Suprapubic skin (tissue), 4 donors: Measurements from ENCODE around the gene FOSL1. TPM values are rescaled to one million over a fixed set of nuclear protein-coding genes. Genes with fewer than 3 reads are reported as not detected.

Experiments used
- DNase-seq, 2 donors: peaks; one replicate each; pipeline ENCODE4 v3.0.0-alpha.2; 2019; ENCODE audit warnings: low spot score in 2 of 2
- H3K27ac ChIP-seq: fragments of 200-600 bp; sonication (generic); one replicate; pipeline ENCODE4 v1.5.1; 2019
- H3K27me3 ChIP-seq: fragments of 200-600 bp; sonication (generic); one replicate; pipeline ENCODE4 v1.5.1; 2019
- H3K36me3 ChIP-seq: fragments of 200-600 bp; sonication (generic); one replicate; pipeline ENCODE4 v1.5.1; 2019
- H3K4me1 ChIP-seq: fragments of 200-600 bp; sonication (generic); one replicate; pipeline ENCODE4 v1.5.1; 2019
- H3K4me3 ChIP-seq: fragments of 200-600 bp; sonication (generic); one replicate; pipeline ENCODE4 v1.5.1; 2019; ENCODE audit warnings: mild to moderate bottlenecking
- H3K9me3 ChIP-seq: fragments of 200-600 bp; sonication (generic); one replicate; pipeline ENCODE4 v1.5.1; 2019
- EP300 ChIP-seq: sonication (generic); formaldehyde crosslinking; IDR thresholded peaks from one replicate; pipeline ENCODE4 v1.6.1; 2017; ENCODE audit warnings: antibody characterized with exemption
- POLR2A ChIP-seq, 2 donors: fragments of 450-650 bp; IDR thresholded peaks; one replicate each; pipeline ENCODE4 v1.6.1; 2017; ENCODE audit warnings: antibody characterized with exemption in 2 of 2, mild to moderate bottlenecking in 2 of 2, moderate library complexity in 2 of 2
- POLR2AphosphoS5 ChIP-seq, 3 donors: sonication (generic); formaldehyde crosslinking; IDR thresholded peaks; one replicate each; pipeline ENCODE4 v1.6.1; 2017; ENCODE audit warnings: antibody characterized with exemption in 3 of 3
- WGBS: methylation state at CpG from one replicate; pipeline ENCODE4 v1.1.5; 2018; 5-methylcytosine and 5-hydroxymethylcytosine counted together
- total RNA-seq, 4 donors: library from RNA; depleted of rRNA; stranded (reverse); fragments of >200 nt; gene quantifications; one replicate each; pipeline ENCODE4 v1.1.0, GENCODE V29; 2016
- TF ChIP-seq, protein P1 (sequence below), 2 donors: fragments of 200-600 bp in 1 of 2; fragments of 450-650 bp in 1 of 2; sonication (generic) in 1 of 2; IDR thresholded peaks; one replicate each; pipeline ENCODE4 v1.5.1; 2016 to 2019; ENCODE audit warnings: antibody characterized with exemption in 2 of 2, mild to moderate bottlenecking in 1 of 2, moderate library complexity in 1 of 2

The FOSL1 gene
- total RNA-seq, 4 donors from 2014 or later, result 5.0 to 118 (median 28.9) TPM

DNA sequence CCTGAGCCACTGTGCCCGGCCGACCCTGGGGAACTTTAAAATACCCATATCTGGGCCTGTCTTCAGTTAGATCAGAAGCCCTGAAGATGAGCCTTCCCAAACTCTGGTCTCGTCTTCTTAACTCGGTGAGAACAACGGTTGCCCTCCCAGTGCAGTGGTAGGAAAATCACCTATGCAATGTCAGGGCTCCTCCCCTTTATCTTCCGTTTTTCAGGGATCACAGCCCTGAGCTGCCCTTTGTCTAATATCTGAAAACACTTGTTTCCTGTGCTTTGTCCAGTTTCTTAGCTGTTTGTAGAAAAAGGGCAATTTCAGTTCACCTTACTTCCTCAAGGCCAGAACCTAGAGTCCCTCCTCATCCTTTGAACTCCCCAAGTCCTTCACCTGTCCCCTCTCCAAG is 28.5 kb upstream of the FOSL1 start:
- Histone ChIP-seq H3K27ac (no peak overlapping the region), H3K36me3 (peaks cover 6% of the 10 kb centered on the region), H3K4me3 (no peak overlapping the region), H3K4me1 (no peaks in the 10 kb centered on the region), H3K9me3 (no peaks in the 10 kb centered on the region), H3K27me3 (no peaks in the 10 kb centered on the region)
- WGBS, result 76% methylated on average over 6 of the region's 6 CpGs
- TF ChIP-seq, protein P1, sequence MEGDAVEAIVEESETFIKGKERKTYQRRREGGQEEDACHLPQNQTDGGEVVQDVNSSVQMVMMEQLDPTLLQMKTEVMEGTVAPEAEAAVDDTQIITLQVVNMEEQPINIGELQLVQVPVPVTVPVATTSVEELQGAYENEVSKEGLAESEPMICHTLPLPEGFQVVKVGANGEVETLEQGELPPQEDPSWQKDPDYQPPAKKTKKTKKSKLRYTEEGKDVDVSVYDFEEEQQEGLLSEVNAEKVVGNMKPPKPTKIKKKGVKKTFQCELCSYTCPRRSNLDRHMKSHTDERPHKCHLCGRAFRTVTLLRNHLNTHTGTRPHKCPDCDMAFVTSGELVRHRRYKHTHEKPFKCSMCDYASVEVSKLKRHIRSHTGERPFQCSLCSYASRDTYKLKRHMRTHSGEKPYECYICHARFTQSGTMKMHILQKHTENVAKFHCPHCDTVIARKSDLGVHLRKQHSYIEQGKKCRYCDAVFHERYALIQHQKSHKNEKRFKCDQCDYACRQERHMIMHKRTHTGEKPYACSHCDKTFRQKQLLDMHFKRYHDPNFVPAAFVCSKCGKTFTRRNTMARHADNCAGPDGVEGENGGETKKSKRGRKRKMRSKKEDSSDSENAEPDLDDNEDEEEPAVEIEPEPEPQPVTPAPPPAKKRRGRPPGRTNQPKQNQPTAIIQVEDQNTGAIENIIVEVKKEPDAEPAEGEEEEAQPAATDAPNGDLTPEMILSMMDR (IDR thresholded peaks at IDR 0.05), result no peak
- TF ChIP-seq POLR2AphosphoS5 (IDR thresholded peaks at IDR 0.05) (no peak), POLR2A (IDR thresholded peaks at IDR 0.05) (no peak), EP300 (no peak)
- no peak for DNase-seq

DNA sequence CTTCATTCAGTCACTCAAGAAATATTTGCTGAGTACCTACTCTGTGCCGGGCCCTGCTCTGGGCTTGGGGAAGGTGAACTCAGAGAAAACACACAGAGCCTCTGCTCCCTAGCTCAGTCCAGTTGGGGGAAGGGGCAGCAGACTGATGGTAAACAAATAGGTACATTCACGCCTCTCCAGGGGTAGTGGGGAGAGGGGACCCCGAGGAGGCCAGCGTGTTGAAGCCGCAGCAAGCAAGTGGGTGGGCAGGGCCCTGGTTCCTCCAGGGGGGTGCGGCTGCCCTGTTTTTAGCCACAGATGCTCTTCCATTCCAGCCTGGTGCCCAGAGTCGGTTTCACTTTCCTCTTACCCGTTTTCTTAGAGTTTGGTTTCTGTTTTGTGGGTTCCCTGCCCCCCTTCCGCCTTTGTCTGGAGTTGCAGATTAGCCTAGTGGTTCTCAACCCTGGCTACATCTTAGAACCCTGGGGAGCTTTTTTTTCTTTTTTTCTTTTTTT is 27.8 kb upstream of the FOSL1 start:
- TF ChIP-seq POLR2A (IDR thresholded peaks at IDR 0.05) (no peak), EP300 (no peak)
- peaks cover 2% of the 10 kb centered on the region for H3K4me1 ChIP-seq
- H3K9me3 ChIP-seq, result no peaks in the 10 kb centered on the region
- no peak for DNase-seq
- no peak overlapping the region for H3K4me3 ChIP-seq
- no peaks in the 10 kb centered on the region for H3K27me3 ChIP-seq
- H3K36me3 ChIP-seq, result peaks cover 9% of the 10 kb centered on the region
- 56% methylated on average over 9 of the region's 9 CpGs for WGBS
- H3K27ac ChIP-seq, result no peak overlapping the region

DNA sequence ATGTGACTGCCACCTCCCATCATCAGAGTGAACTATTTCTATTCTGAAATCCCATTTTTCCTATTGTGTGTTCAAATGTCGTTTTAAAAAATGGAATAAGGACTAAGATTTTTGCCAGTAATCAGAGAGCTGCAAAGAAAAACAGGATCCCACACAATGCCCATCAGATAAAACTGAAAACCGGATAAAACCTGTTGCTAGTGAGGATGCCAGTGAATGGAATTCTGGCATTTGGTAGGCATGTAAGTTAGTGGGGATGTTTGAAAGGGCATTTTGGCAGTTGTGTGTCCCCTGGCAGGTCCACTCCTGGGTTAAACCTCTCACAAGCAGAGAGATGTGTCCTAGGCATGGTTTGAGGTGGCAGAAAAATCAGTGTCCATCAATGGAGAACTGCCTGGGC is 25.2 kb upstream of the FOSL1 start:
- Histone ChIP-seq H3K9me3 (no peaks in the 10 kb centered on the region), H3K4me1 (peaks cover 18% of the 10 kb centered on the region), H3K27me3 (no peaks in the 10 kb centered on the region), H3K36me3 (peaks cover 22% of the 10 kb centered on the region), H3K27ac (no peak overlapping the region), H3K4me3 (no peak overlapping the region)
- DNase-seq, result no peak
- 48% methylated on average over 2 of the region's 2 CpGs for WGBS
- no peak for TF ChIP-seq EP300
- TF ChIP-seq, protein P1 (IDR thresholded peaks at IDR 0.05), result no peak
- no peak for TF ChIP-seq POLR2A (IDR thresholded peaks at IDR 0.05)
- no peak for TF ChIP-seq POLR2AphosphoS5 (IDR thresholded peaks at IDR 0.05)

DNA sequence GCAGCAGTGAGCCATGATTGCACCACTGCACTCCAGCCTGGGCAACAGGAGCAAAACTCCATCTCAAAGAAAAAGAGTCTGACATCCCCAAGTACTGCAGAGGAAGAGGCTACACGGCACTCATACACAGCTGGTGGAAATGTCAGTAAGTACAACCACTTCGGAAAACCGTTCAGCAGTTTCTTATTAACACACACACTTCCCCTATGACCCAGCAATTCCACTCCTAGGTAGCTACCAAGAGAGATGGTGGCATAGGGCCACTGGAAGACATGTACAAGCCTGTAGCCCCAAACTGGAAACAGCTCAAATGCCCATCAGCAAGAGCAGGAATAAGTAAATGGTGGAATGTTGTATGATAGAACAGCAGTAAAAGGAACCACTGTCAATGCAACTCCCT is 22.4 kb upstream of the FOSL1 start:
- WGBS, result 35% methylated on average over 3 of the region's 3 CpGs
- peaks cover 22% of the 10 kb centered on the region for H3K36me3 ChIP-seq
- TF ChIP-seq EP300, result no peak
- no peak for TF ChIP-seq POLR2AphosphoS5 (IDR thresholded peaks at IDR 0.05)
- TF ChIP-seq, protein P1 (IDR thresholded peaks at IDR 0.05), result no peak
- TF ChIP-seq POLR2A (IDR thresholded peaks at IDR 0.05), result no peak
- no peaks in the 10 kb centered on the region for H3K27me3 ChIP-seq
- H3K9me3 ChIP-seq, result no peaks in the 10 kb centered on the region
- peaks cover 34% of the 10 kb centered on the region for H3K4me1 ChIP-seq
- no peak for DNase-seq
- no peak overlapping the region for H3K27ac ChIP-seq
- H3K4me3 ChIP-seq, result no peak overlapping the region

DNA sequence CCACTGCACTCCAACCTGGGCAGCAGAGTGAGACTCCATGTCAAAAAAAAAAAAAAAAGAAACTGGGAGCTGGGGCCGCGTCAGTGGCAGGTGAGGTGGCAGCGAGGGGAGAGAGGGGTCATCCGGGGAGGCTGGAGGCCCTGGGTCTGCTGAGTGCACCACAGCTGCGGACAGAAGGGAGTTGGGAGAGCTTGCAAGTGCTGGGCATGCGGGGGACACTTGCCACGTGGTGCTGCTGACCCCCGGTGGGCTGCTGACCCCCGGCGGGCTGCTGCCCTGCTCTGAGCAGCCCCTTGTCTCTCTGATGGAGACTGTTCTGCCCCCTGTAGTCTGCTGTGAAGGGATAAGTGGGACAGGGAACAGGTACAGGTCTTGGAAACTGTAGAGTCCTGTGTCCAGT is 21.7 kb upstream of the FOSL1 start:
- Histone ChIP-seq H3K9me3 (no peaks in the 10 kb centered on the region), H3K27ac (no peak overlapping the region), H3K27me3 (no peaks in the 10 kb centered on the region), H3K4me1 (peaks cover 40% of the 10 kb centered on the region), H3K36me3 (peaks cover 22% of the 10 kb centered on the region), H3K4me3 (no peak overlapping the region)
- 92% methylated on average over 10 of the region's 10 CpGs for WGBS
- no peak for TF ChIP-seq POLR2A (IDR thresholded peaks at IDR 0.05)
- TF ChIP-seq POLR2AphosphoS5 (IDR thresholded peaks at IDR 0.05), result no peak
- TF ChIP-seq EP300, result no peak
- TF ChIP-seq, protein P1 (IDR thresholded peaks at IDR 0.05), result no peak
- DNase-seq, result no peak

DNA sequence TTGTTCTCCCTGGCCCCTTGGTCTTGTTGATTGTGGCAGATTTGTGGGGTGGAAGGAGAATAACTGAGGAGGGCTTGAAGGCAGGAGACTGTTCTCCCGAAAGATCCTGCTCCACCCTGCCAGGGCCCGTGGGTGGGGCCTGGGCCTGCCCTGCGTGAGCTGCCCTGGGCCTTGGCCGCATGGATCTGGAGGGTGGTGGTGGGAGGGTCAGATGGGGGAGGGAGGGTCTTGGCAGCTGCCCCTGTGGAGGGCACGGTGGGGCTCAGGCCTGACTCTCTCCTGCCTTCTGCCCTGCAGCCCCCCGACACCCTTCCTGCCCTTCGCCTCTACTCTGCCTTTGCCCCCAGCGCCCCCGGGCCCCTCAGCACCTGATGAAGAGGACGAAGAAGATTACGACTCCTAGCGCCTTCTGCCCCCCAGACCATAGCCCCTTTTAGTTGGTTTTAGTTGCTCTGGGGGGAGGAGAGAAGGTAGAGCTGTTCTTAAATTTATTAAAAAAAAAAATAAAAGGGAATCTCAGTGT is 20.9 kb upstream of the FOSL1 start:
- Histone ChIP-seq H3K4me1 (peaks cover 48% of the 10 kb centered on the region), H3K36me3 (peaks cover 22% of the 10 kb centered on the region), H3K9me3 (no peaks in the 10 kb centered on the region), H3K27me3 (no peaks in the 10 kb centered on the region), H3K27ac (no peak overlapping the region), H3K4me3 (peak overlapping the region; percentile 90)
- 87% methylated on average over 8 of the region's 12 CpGs for WGBS
- no peak for TF ChIP-seq EP300
- TF ChIP-seq, protein P1 (IDR thresholded peaks at IDR 0.05), result no peak
- no peak for TF ChIP-seq POLR2A (IDR thresholded peaks at IDR 0.05)
- TF ChIP-seq POLR2AphosphoS5 (IDR thresholded peaks at IDR 0.05), result no peak
- no peak for DNase-seq
